GM19351 (cell line): Measurements from ENCODE around the gene EXOC6.
"Not testable (repeated sequence)": the region's sequence is repeated elsewhere in the genome, so short reads cannot be mapped to it uniquely, and the experiment has no call there.

Experiments used
- ATAC-seq: cut with Tn5 transposase; IDR thresholded peaks from one replicate; pipeline ENCODE4 v1.9.1; 2021; ENCODE audit warnings: mild to moderate bottlenecking, moderate library complexity; ENCODE audit not compliant: unreplicated experiment

EXOC6 gene

GRCh38 chr10:92876509-92877036, 28.3 kb downstream of the EXOC6 start:
- ATAC-seq: no peak

- ATAC-seq: no peak
These were observed 32.0 kb downstream of the EXOC6 start for GRCh38 chr10:92880233-92880861.

GRCh38 chr10:92880917-92881316, 32.6 kb downstream of the EXOC6 start:
- no peak for ATAC-seq

- no peak for ATAC-seq
These were observed 38.1 kb downstream of the EXOC6 start for GRCh38 chr10:92886334-92886961.

DNA sequence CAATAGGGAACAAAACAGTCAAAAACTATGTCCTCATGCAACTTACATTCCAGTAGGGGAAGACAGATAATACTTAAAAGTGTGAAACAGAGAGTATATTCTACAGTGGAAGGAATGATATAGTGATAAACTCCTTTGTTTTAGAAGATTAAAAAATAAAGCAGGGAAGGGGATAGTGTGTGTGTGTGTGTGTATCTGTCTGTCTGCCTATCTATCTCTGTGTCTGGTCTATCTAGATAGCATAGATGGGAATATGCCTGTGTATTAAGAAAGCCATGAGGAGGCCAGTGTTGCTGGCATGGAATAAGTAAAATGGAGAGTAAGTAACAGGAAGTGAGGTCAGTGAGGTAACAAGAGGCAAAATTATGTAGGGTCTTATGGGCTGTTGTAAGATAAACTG, 42.2 kb downstream of the EXOC6 start:
- ATAC-seq: no peak

- no peak for ATAC-seq
These were observed 43.8 kb downstream of the EXOC6 start for GRCh38 chr10:92891885-92892690.

- ATAC-seq: no peak
These were observed 44.4 kb downstream of the EXOC6 start for GRCh38 chr10:92892691-92893054.

DNA sequence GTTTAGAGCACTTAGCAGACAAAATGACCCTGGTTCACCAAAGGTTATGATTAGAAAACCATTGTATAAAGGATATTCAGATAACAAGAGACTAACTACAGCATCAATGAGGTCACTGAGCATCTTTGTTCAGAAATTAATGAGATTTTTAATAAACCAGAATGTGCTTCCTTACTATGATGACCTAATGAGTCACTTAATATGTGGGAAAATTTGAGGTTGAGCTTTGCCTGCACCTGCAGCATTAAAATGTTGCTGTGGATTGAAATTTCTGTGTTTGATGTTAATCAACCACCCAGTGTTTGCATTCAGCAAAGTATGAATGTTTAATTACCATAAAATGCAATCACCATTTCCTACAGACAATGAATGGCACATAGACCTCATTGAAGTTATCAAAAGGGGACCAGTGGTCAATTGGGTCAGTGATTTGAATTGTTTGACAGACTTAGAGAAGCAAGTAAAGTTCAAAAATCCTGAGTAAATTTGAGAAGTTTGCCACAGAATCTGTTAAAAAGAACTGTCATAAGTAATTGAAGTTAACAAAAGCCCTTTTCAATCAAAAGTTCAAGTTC, 45.8 kb downstream of the EXOC6 start:
- no peak for ATAC-seq

GRCh38 chr10:92897916-92898315, 49.6 kb downstream of the EXOC6 start:
- ATAC-seq: no peak

GRCh38 chr10:92901819-92902251, 53.5 kb downstream of the EXOC6 start:
- no peak for ATAC-seq

DNA sequence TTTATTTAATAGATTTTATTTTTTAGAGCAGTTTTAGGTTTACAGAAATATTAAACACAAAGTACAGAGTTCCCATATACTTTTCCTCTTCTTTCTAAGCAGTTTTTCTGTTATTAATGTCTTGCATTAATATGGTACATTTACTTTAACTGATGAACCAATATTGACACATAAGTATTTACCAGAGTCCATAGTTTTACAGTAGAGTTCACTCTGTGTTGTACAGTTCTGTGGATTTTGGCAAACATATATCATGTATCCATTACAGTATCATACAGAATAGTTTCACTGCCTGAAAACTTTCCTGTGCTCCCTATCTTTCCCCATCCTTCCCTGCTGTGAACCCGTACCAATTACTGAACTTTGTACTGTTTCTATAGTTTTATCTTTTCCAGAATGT, 55.3 kb downstream of the EXOC6 start:
- ATAC-seq: no peak

DNA sequence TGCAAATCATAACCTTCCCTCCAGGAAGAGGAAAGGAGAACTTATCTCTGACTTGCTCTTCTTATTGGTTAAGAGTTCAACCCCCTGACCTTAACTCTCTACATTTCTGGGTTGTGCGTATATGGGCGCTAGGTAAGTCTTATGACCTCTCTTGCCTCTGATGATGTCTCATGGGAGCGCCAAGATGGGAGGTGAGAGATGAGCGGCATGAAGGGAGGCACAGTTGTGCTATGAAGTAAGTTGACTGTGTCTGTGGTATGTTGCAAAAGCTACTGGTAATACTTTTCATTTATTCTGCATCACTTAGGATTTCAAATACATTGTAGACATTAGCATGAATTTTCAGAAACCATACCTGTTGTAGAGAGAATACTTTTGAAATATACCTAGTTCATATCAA, 59.0 kb downstream of the EXOC6 start:
- no peak for ATAC-seq

DNA sequence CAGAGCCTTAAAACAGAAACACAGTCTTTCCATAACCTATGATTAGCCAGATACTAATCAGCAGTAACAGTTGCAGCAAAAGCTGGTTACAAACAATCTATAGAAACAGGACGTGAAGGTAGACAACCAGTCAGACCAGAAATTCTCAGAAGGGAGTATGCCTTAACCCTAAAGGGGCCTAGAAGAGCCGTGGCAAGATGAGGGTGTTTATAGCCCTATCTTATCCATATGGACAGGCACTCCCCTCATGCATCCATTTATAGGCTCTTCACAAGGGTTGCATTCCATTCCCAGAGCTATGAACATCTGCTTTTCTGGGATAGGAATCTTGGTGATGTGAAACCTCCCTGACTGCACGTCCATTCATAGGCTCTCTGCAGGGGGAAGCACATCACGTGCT, 64.3 kb downstream of the EXOC6 start:
- ATAC-seq: not testable (repeated sequence)

DNA sequence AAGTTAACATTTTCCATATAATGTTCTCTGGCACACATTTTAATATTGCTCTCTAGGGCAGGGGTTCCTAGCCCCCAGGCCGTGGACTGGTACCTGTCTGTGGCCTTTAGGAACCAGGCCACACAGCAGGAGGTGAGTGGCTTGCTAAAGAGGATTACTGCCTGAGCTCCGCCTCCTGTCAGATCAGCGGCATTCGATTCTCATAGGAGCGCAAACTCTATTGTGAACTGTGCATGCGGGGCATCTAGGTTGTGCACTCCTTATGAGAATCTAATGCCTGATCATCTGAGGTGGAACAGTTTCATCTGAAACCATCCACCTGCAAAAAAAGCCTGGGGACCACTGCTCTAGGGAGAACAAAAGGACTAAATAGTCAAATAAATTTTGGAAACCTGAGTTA, 65.7 kb downstream of the EXOC6 start:
- ATAC-seq: no peak

- peak; percentile 72 for ATAC-seq
These were observed 66.4 kb downstream of the EXOC6 start for GRCh38 chr10:92914478-92915325.

DNA sequence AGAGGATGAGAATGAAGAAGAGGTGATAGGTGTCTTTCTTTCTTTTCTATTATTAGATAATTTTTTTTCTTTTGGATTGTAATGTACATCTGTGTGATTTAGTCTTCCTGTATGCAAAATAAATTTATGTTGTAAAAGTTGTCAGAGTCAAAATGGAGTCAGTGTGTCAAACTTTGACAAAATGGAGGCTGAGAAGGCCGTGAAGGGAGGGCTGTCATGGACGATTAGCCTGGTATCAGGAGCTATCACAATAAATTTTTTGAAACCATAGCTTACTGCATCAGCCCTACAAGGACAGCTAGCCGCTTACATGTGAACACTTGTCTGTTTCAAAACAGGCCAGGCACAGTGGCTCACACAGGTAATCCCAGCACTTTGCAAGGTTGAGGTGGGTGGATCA, 67.6 kb downstream of the EXOC6 start:
- ATAC-seq: no peak

DNA sequence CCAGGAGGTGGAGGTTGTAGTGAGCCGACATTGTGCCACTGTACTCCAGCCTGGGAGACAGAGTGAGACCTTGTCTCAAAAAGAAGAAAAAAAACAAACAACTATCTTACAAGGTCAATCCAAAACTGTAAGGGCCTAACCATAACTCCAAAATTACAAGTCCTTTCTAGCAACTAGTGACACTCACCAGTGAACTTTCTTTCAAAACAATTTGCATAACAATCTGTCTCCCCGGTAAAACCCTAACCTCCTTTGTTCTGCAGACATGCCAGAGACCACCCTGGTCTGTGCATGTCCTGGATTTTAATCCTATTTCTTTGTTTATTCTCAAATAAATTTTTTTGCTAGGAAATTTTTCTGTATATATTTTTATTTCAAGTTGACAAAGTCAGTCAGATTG, 68.1 kb downstream of the EXOC6 start:
- no peak for ATAC-seq

DNA sequence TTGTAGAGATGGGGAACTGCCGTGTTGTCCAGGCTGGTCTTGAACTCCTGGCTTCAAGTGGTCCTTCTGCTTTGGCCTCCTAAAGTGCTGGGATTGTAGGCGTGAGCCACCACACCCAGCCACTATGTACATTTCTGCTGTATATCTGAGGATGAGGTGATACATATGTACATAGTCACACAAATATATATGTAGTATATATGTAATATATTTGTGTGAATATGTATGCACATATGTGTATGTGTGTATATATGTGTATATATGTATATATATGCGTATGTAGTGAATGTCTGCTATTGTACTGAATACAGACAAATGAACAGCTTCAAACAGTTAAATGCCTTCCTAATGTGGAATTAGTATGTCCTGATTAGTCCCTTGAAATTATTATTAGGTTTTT, 70.3 kb downstream of the EXOC6 start:
- ATAC-seq: no peak

- ATAC-seq: no peak
These were observed 72.5 kb downstream of the EXOC6 start for GRCh38 chr10:92920866-92921265.

DNA sequence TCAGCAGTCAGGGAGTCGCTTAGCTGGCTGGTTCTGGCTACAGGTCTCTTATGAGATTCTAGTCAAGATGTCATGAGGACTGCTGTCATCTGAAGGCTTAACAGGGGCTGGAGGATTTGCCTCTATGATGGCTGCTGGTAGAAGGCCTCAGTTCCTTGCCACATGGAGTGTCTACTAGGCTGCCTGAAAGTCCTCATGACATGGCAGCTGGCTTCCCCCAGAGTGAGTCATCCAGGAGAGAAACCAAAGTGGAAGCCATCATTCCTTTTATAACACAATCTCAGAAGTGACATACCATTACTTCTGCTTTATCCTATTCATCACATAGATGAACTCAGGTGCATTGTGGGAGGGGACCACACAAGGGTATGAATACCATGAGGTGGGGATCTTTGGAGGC, 75.1 kb downstream of the EXOC6 start:
- no peak for ATAC-seq

DNA sequence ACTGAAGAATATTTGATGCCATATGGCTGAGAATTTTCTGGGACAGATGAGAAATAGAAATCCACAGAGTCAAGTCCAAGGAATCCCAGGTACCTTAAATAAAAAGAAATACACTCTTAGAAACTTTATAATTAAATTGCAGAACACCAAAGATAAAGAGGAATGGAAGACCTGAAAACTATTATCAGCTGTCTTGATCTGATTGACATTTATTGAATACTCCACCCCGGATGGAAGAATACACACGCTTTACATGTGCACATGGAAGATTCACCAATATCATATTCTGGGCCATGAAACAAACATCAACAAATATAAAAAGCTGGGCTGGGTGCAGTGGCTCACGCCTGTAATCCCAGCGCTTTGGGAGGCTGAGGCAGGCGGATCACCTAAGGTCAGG, 81.6 kb downstream of the EXOC6 start:
- no peak for ATAC-seq
